Measurements from ENCODE around the gene MICU2.
"Not testable (repeated sequence)": the region's sequence is repeated elsewhere in the genome, so short reads cannot be mapped to it uniquely, and the experiment has no call there.

Gene MICU2

DNA sequence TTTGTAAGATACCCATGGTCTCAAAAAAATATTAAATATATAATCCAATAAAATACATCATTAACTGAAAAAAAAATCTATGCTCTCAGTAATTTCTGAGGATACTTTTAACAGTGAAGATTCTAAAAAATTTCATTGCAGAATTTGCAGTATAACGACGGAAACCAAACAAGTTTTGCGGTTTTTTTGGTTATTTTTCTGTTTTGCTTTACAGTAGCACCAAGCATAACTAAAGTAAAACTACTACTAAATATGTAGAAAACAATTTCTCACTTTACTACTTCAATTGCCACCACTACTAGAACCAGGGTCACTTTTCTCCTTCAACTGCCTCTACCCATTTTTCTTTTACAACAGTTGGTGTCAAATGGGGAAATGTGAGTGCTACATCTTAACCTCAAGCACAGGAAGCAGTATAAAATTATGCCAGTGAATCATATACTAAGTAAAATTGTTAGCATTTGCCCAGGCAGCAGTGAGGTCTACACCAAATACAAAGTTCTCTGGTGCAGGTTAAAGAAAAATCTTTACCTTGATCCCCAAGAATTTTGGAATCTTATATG, 24.1 kb downstream of the MICU2 start:
- Mint-ChIP-seq H3K36me3 (peaks cover 8% of the 10 kb centered on the region), H3K27me3 (no peaks in the 10 kb centered on the region), H3K4me1 (ENCODE audit: low read depth) (peaks cover 49% of the 10 kb centered on the region), H3K4me3 (no peak overlapping the region), H3K27ac (no peak overlapping the region), H3K9me3 (ENCODE audit: low read depth) (peaks cover 4% of the 10 kb centered on the region)

DNA sequence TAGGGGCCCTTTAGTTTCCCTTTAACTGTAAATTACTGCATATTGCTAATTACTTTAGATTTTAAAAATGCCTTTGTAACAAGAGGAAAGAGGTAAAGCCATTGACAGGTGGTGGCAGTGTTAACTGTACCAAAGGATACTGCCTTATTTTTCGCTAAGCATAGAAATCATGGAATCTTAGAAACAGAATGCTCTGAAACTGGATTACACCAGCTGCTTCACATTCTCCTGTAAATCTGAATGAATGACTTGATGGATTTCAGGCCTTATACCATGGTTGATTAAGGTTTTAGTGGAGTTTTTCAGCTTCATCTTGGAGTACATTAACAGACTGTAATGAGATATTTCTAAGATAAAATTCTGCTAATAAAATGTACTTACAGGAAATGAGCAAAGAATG, 25.2 kb downstream of the MICU2 start:
- H3K27ac Mint-ChIP-seq = no peak overlapping the region
- H3K4me1 Mint-ChIP-seq (ENCODE audit: low read depth) = peaks cover 58% of the 10 kb centered on the region
- peaks cover 3% of the 10 kb centered on the region for H3K9me3 Mint-ChIP-seq (ENCODE audit: low read depth)
- H3K36me3 Mint-ChIP-seq = peaks cover 8% of the 10 kb centered on the region
- H3K4me3 Mint-ChIP-seq = no peak overlapping the region
- no peaks in the 10 kb centered on the region for H3K27me3 Mint-ChIP-seq

- H3K27me3 Mint-ChIP-seq = no peaks in the 10 kb centered on the region
- peaks cover 60% of the 10 kb centered on the region for H3K4me1 Mint-ChIP-seq (ENCODE audit: low read depth)
- no peaks in the 10 kb centered on the region for H3K36me3 Mint-ChIP-seq
- H3K9me3 Mint-ChIP-seq (ENCODE audit: low read depth) = no peaks in the 10 kb centered on the region
- H3K27ac Mint-ChIP-seq = no peak overlapping the region
- no peak overlapping the region for H3K4me3 Mint-ChIP-seq
Measured at GRCh38 chr13:21576426-21576825, 27.5 kb downstream of the MICU2 start.

GRCh38 chr13:21573920-21574712, 29.9 kb downstream of the MICU2 start:
- H3K27ac Mint-ChIP-seq = no peak overlapping the region
- H3K27me3 Mint-ChIP-seq = no peaks in the 10 kb centered on the region
- H3K36me3 Mint-ChIP-seq = no peaks in the 10 kb centered on the region
- no peak overlapping the region for H3K4me3 Mint-ChIP-seq
- H3K4me1 Mint-ChIP-seq (ENCODE audit: low read depth) = peaks cover 53% of the 10 kb centered on the region
- H3K9me3 Mint-ChIP-seq (ENCODE audit: low read depth) = no peaks in the 10 kb centered on the region

DNA sequence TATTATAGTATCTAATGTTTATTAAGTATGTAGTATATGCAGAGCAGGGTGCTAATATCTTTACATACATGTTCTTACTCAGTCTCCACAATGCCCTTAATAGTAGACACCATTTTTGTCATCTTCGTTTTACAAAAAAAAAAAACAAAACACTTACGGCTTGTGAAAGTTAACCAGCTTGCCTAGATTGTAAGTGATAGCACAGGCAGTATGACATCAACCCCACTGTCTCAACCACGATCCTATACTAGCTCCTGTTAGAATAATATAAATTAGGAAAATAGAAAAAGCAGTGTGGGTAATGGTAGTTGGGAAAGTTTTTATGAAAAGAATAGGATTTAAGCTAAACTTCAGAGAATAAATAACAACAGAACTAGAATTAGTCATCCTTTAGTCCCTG, 34.3 kb downstream of the MICU2 start:
- Mint-ChIP-seq H3K36me3 (peaks cover 11% of the 10 kb centered on the region), H3K27ac (no peak overlapping the region), H3K9me3 (ENCODE audit: low read depth) (no peaks in the 10 kb centered on the region)

DNA sequence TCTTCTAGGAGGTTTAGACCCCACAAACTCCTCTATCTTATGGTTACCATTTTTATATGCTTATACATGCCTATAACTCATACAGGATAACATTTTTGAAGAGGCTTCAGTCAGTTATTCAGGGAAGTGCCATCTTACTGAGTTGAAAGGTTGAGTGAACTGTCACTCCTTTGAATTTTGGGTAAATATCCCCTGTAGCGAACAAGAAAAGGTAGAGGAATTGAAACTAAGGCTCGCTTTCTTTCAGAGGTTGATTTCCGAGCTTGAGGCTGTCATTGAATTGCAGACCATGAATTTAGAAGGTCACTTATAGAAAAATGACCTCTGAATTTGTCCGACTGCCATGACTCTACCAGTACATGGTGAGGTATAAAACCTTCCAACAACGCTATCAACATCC, 35.1 kb downstream of the MICU2 start:
- Mint-ChIP-seq H3K9me3 (ENCODE audit: low read depth) (no peaks in the 10 kb centered on the region), H3K27me3 (no peaks in the 10 kb centered on the region), H3K27ac (peak overlapping the region; percentile 7), H3K4me1 (ENCODE audit: low read depth) (peaks cover 40% of the 10 kb centered on the region), H3K36me3 (peaks cover 19% of the 10 kb centered on the region), H3K4me3 (no peak overlapping the region)

More for the DNA sequence above, 34.3 kb downstream of the MICU2 start:
- H3K4me3 Mint-ChIP-seq = no peak overlapping the region
- peaks cover 49% of the 10 kb centered on the region for H3K4me1 Mint-ChIP-seq (ENCODE audit: low read depth)
- H3K27me3 Mint-ChIP-seq = no peaks in the 10 kb centered on the region

- Mint-ChIP-seq H3K4me1 (ENCODE audit: low read depth) (peaks cover 34% of the 10 kb centered on the region), H3K27ac (no peak overlapping the region), H3K27me3 (no peaks in the 10 kb centered on the region), H3K36me3 (peaks cover 25% of the 10 kb centered on the region), H3K9me3 (ENCODE audit: low read depth) (no peaks in the 10 kb centered on the region), H3K4me3 (no peak overlapping the region)
Measured at GRCh38 chr13:21567714-21568113, 36.3 kb downstream of the MICU2 start.

DNA sequence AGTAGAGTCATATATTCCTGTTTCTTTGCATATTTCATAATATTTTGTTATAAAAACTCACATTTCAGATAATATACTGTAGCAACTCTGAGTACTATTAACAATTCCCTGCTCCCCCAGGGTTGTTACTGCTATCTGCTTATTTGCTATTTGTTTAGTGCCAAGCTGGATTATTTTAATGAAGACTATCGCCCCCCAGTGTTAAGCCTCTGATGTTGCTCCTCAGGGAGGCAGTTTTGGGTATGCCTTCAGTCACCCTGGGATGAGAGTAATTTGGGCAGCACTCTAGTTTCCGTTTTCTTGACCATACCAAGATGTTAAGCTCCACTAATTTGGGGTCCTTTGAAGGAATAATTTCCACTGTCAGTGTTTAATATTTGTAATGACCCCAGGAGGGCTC, 46.0 kb downstream of the MICU2 start:
- Mint-ChIP-seq H3K4me1 (ENCODE audit: low read depth) (peaks cover 7% of the 10 kb centered on the region), H3K9me3 (ENCODE audit: low read depth) (no peaks in the 10 kb centered on the region), H3K27me3 (no peaks in the 10 kb centered on the region), H3K27ac (no peak overlapping the region), H3K36me3 (peaks cover 35% of the 10 kb centered on the region), H3K4me3 (no peak overlapping the region)

DNA sequence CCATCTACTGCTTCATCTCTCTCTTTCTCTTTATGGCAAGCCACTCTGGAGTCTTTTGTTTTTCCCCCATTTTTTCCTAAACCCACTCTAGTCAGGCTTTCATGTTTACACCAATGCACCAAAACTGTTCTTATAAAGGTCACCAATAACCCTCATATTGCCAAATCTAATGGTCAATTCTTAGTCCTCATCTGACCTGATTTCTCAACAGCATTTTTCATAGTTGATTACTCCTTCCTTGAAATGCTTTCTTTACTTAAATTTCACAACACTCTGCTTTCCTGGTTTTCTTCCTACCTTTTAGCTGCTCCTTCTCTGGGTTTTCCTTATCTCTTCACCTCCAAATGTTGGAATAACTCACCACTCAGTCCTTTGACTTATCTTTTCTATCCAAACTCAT, 47.9 kb downstream of the MICU2 start:
- no peak overlapping the region for H3K4me3 Mint-ChIP-seq
- H3K27ac Mint-ChIP-seq = no peak overlapping the region
- H3K27me3 Mint-ChIP-seq = no peaks in the 10 kb centered on the region
- peaks cover 29% of the 10 kb centered on the region for H3K36me3 Mint-ChIP-seq
- peaks cover 7% of the 10 kb centered on the region for H3K4me1 Mint-ChIP-seq (ENCODE audit: low read depth)
- no peaks in the 10 kb centered on the region for H3K9me3 Mint-ChIP-seq (ENCODE audit: low read depth)

- peaks cover 12% of the 10 kb centered on the region for H3K4me1 Mint-ChIP-seq (ENCODE audit: low read depth)
- not testable (repeated sequence) for H3K4me3 Mint-ChIP-seq; H3K9me3 Mint-ChIP-seq (ENCODE audit: low read depth); H3K27me3 Mint-ChIP-seq; H3K27ac Mint-ChIP-seq
- peaks cover 31% of the 10 kb centered on the region for H3K36me3 Mint-ChIP-seq
Measured at GRCh38 chr13:21553261-21553660, 50.7 kb downstream of the MICU2 start.

GRCh38 chr13:21550918-21551317, 53.1 kb downstream of the MICU2 start:
- H3K9me3 Mint-ChIP-seq (ENCODE audit: low read depth) = no peaks in the 10 kb centered on the region
- H3K27ac Mint-ChIP-seq = peak overlapping the region; percentile 6
- H3K27me3 Mint-ChIP-seq = no peaks in the 10 kb centered on the region
- peaks cover 17% of the 10 kb centered on the region for H3K36me3 Mint-ChIP-seq
- peaks cover 22% of the 10 kb centered on the region for H3K4me1 Mint-ChIP-seq (ENCODE audit: low read depth)
- no peak overlapping the region for H3K4me3 Mint-ChIP-seq

DNA sequence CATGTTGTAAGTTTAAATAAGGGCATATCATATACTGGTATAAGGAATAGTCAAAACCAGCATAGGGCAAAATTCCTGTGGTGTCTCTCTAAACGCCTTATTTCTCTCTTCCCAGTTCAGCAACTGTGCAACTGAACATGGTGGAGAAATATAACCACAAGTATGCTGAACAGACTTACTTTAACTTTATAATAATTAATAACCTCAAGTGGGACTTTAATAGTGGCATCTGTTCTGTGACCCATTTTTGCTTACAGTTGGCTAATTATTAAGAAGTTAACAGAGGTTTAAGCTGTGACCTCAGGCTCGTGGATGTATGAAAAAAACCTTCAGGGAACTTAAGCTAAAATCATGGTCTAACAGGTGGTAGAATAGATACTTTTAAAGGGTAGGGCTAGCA, 54.3 kb downstream of the MICU2 start:
- no peak overlapping the region for H3K27ac Mint-ChIP-seq
- no peaks in the 10 kb centered on the region for H3K27me3 Mint-ChIP-seq
- H3K4me3 Mint-ChIP-seq = no peak overlapping the region
- H3K4me1 Mint-ChIP-seq (ENCODE audit: low read depth) = peaks cover 25% of the 10 kb centered on the region
- H3K9me3 Mint-ChIP-seq (ENCODE audit: low read depth) = no peaks in the 10 kb centered on the region
- peaks cover 16% of the 10 kb centered on the region for H3K36me3 Mint-ChIP-seq

DNA sequence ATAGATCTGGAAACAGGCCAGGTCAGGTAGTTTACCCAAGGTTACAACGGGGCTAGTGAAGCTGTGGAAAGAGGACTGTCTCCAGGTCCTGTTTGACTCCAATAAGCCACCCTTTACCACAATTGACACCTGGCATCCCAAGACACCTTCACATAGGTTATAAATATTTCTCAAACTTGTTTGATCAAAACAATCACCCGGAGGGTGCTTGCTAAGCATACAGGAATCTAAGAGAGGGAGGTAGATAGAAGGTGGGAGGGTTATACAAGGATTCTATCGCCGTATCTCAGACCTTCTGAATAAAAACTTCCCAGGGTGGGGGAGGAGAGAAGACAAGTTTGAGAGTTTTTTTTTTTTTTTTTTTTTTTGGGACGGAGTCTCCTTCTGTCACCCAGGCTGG, 55.4 kb downstream of the MICU2 start:
- Mint-ChIP-seq H3K9me3 (ENCODE audit: low read depth) (no peaks in the 10 kb centered on the region), H3K36me3 (peaks cover 16% of the 10 kb centered on the region), H3K27ac (no peak overlapping the region), H3K4me1 (ENCODE audit: low read depth) (peaks cover 34% of the 10 kb centered on the region), H3K27me3 (no peaks in the 10 kb centered on the region), H3K4me3 (no peak overlapping the region)

- no peaks in the 10 kb centered on the region for H3K27me3 Mint-ChIP-seq
- peaks cover 9% of the 10 kb centered on the region for H3K36me3 Mint-ChIP-seq
- H3K27ac Mint-ChIP-seq = no peak overlapping the region
- no peaks in the 10 kb centered on the region for H3K9me3 Mint-ChIP-seq (ENCODE audit: low read depth)
- H3K4me3 Mint-ChIP-seq = no peak overlapping the region
- H3K4me1 Mint-ChIP-seq (ENCODE audit: low read depth) = peaks cover 41% of the 10 kb centered on the region
Measured at GRCh38 chr13:21546372-21546771, 57.6 kb downstream of the MICU2 start.

GRCh38 chr13:21544515-21544914, 59.5 kb downstream of the MICU2 start:
- peaks cover 5% of the 10 kb centered on the region for H3K36me3 Mint-ChIP-seq
- no peak overlapping the region for H3K27ac Mint-ChIP-seq
- H3K4me3 Mint-ChIP-seq = no peak overlapping the region

DNA sequence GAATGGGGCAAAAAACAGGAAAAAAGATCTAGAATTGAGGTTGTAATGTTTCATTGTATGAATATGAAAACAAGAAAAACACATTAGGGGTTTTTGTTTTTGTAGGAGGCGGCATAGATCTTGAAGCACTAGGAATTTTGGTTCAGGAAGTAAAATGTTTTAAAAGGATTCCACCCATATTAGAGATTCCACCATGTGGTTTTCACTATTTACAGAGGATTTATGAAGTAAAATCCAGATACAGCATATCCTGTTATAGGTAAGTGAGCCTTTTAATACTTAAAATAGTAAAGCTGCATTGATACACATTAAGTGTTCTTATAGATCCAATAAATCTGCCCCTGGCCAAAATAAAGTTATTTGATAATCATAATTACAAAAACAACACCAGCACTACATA, 61.4 kb downstream of the MICU2 start:
- Mint-ChIP-seq H3K4me3 (no peak overlapping the region), H3K27me3 (no peaks in the 10 kb centered on the region), H3K4me1 (ENCODE audit: low read depth) (peaks cover 36% of the 10 kb centered on the region), H3K36me3 (peaks cover 5% of the 10 kb centered on the region), H3K9me3 (ENCODE audit: low read depth) (no peaks in the 10 kb centered on the region), H3K27ac (peak overlapping the region; percentile 30)

More at GRCh38 chr13:21544515-21544914, 59.5 kb downstream of the MICU2 start:
- peaks cover 39% of the 10 kb centered on the region for H3K4me1 Mint-ChIP-seq (ENCODE audit: low read depth)
- H3K9me3 Mint-ChIP-seq (ENCODE audit: low read depth) = no peaks in the 10 kb centered on the region
- no peaks in the 10 kb centered on the region for H3K27me3 Mint-ChIP-seq
